ENCODE results near the gene LMO1. TPM values are rescaled to one million over a fixed set of nuclear protein-coding genes. Genes with fewer than 3 reads are reported as not detected.
A peak's percentile ranks its signal among the peaks of the same experiment; 100 is the strongest.

LMO1 gene
- total and polyA plus RNA-seq, 2 of the 8 experiments (the other 6 are each of a cell fraction or from before 2014, with no cell fraction given), result 0.17 TPM; not detected in 1

DNA sequence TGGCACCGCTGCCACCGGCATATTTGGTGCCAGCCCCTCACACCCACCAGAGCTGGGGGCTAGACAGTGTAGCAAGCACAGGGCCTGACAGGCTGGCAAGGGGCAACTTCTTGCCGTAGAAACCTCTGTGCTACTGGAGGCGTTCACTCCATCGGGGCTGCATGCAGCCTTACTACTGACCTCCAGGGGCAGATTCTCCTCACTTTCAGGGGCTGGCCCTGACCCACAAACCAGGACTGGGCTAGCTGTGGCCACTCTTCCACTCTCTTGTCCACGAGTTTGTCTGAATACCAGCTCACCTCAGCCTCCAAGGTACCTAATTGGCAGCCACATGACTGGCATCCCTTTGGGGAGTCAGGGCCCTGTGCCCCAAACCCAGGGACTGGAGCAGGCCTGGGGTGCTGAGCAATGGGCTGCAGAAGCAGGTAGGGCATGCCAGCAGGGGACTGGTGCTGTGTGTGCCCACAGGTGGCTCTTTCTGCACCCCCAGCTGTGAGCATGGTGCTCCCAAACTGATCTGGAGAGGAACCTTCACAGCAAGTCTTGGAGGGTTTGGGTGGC, 2.1 kb upstream of the LMO1 start:
- Histone ChIP-seq H3K4me3 (ENCODE audit: extremely low read depth in 1 of 4, insufficient read depth in 2 of 4, low read depth in 3 of 4, low read length in 4 of 4) (no peak overlapping the region), H3K14ac (ENCODE audit: insufficient read length) (no peak overlapping the region), H2BK12ac (ENCODE audit: low read depth, low read length) (no peak overlapping the region), H3K27me3 (replicated peaks in 1 of 4; ENCODE audit: control insufficient read depth in 3 of 4, extremely low read depth in 1 of 4, insufficient read depth in 3 of 4, low read length in 3 of 4) (peaks cover 60 to 96% (median 87%) of the 10 kb centered on the region in 4 experiments), H3K27ac (ENCODE audit: low read depth, low read length) (no peak overlapping the region), H2BK120ac (replicated peaks; ENCODE audit: low read depth, low read length) (no peak overlapping the region), H3K23ac (ENCODE audit: insufficient read length) (no peak overlapping the region), H2BK5ac (ENCODE audit: low read depth, low read length) (no peak overlapping the region), H2BK20ac (ENCODE audit: low read length) (no peak overlapping the region), H3K4me2 (ENCODE audit: insufficient read depth in 1 of 2, low read depth in 2 of 2, low read length in 2 of 2) (no peak overlapping the region), H2BK15ac (ENCODE audit: low read length) (0 out of 2 replicates have a peak overlapping the region, but pooled peaks have one; percentile 81), H3K79me1 (ENCODE audit: low read depth, low read length) (no peaks in the 10 kb centered on the region), H3K79me2 (ENCODE audit: control insufficient read depth in 1 of 2, insufficient read depth in 2 of 2, low read length in 2 of 2) (no peaks in the 10 kb centered on the region), H3K9ac (replicated peaks in 1 of 4; ENCODE audit: extremely low read depth in 1 of 4, low read depth in 3 of 4, low read length in 3 of 4) (no peak overlapping the region), H3K9me3 (ENCODE audit: insufficient read depth in 2 of 2, low read depth in 1 of 2, low read length in 1 of 2) (no peaks in the 10 kb centered on the region), H3K36me3 (ENCODE audit: control insufficient read depth in 2 of 4, insufficient read depth in 4 of 4, low read length in 3 of 4) (peaks cover 0 to 7% (median 0%) of the 10 kb centered on the region in 4 experiments; a peak in 1 of 8 replicates), H4K8ac (ENCODE audit: extremely low read depth, insufficient read depth, low read length) (no peak overlapping the region), H2AK5ac (ENCODE audit: low read depth, low read length) (no peak overlapping the region), H4K5ac (ENCODE audit: insufficient read length, low read depth, low read length) (no peak overlapping the region), H2AFZ (ENCODE audit: low read length) (no peak overlapping the region), H4K20me1 (replicated peaks in 1 of 2; ENCODE audit: control insufficient read depth in 1 of 2, insufficient read depth in 2 of 2, low read length in 2 of 2) (peaks cover 0 to 9% of the 10 kb centered on the region in 2 experiments), H3K23me2 (ENCODE audit: low read depth, low read length) (peaks cover 15% of the 10 kb centered on the region; the same call in 1 of the 2 replicates), H3K56ac (replicated peaks; ENCODE audit: insufficient read length, low read depth, low read length) (no peak overlapping the region), H3K18ac (ENCODE audit: extremely low read depth, low read length) (no peak overlapping the region), H3K4ac (replicated peaks; ENCODE audit: insufficient read length, low read depth, low read length) (no peak overlapping the region), H4K91ac (replicated peaks; ENCODE audit: insufficient read length, low read length) (no peak overlapping the region), H3K4me1 (replicated peaks in 1 of 4; ENCODE audit: control insufficient read depth in 3 of 4, insufficient read depth in 4 of 4, low read length in 3 of 4) (peaks cover 0 to 13% (median 8%) of the 10 kb centered on the region in 4 experiments; a peak in 6 of 7 replicates)
- 76% methylated on average over 6 of the region's 6 CpGs; no CpG with 5 or more reads in 1 of the 2 experiments for WGBS, 2 experiments (ENCODE audit: extremely low coverage in 1 of 2, insufficient coverage in 1 of 2, insufficient read length in 1 of 2, insufficient replicate concordance in 2 of 2, low coverage in 1 of 2, low lambda C conversion rate in 2 of 2, missing lambda C conversion rate in 1 of 2)
- POLR2A ChIA-PET (ENCODE audit: partially characterized antibody), result no interaction called here
- CTCF ChIA-PET (ENCODE audit: partially characterized antibody), result interaction anchor here (0.6 to 16.6 kb wide), 33 partner anchors 9 to 814 kb away, joined by 3 to 171 read pairs (median 11); no protein-coding TSS in a partner anchor
- FAIRE-seq (no peak), DNase-seq (ENCODE audit: low read depth in 1 of 2, low spot score in 2 of 2) (no peak)
- no peak for TF ChIP-seq HDAC6 (IDR thresholded peaks at IDR 0.05; ENCODE audit: low read depth, low read length)
- no peak for TF ChIP-seq BCL11A (IDR thresholded peaks at IDR 0.05; ENCODE audit: low read depth in 2 of 2, low read length in 2 of 2)
- TF ChIP-seq, protein P1, sequence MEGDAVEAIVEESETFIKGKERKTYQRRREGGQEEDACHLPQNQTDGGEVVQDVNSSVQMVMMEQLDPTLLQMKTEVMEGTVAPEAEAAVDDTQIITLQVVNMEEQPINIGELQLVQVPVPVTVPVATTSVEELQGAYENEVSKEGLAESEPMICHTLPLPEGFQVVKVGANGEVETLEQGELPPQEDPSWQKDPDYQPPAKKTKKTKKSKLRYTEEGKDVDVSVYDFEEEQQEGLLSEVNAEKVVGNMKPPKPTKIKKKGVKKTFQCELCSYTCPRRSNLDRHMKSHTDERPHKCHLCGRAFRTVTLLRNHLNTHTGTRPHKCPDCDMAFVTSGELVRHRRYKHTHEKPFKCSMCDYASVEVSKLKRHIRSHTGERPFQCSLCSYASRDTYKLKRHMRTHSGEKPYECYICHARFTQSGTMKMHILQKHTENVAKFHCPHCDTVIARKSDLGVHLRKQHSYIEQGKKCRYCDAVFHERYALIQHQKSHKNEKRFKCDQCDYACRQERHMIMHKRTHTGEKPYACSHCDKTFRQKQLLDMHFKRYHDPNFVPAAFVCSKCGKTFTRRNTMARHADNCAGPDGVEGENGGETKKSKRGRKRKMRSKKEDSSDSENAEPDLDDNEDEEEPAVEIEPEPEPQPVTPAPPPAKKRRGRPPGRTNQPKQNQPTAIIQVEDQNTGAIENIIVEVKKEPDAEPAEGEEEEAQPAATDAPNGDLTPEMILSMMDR (IDR thresholded peaks at IDR 0.05; ENCODE audit: control extremely low read depth in 1 of 3, insufficient read depth in 1 of 3, low read depth in 1 of 3, low read length in 3 of 3), result peak; percentile 63 to 77 (median 68)
- no peak for TF ChIP-seq CREB1 (IDR thresholded peaks at IDR 0.05)
- peak; percentile 54 to 65 for TF ChIP-seq RAD21 (IDR thresholded peaks at IDR 0.05 in 1 of 2, conservative IDR thresholded peaks at IDR 0.05 in 1 of 2; ENCODE audit: low read depth in 2 of 2, low read length in 2 of 2)
- no peak for TF ChIP-seq HDAC2 (IDR thresholded peaks at IDR 0.05; ENCODE audit: borderline replicate concordance in 1 of 2, low read depth in 2 of 2, low read length in 2 of 2)
- no peak for TF ChIP-seq POLR2A (IDR thresholded peaks at IDR 0.05; ENCODE audit: control extremely low read depth in 1 of 2, low read depth in 2 of 2, low read length in 2 of 2)
